HepG2 (cell line): ENCODE measurements around the gene GRAP. TPM values are rescaled to one million over a fixed set of nuclear protein-coding genes. Genes with fewer than 3 reads are reported as not detected.
A peak's percentile ranks its signal among the peaks of the same experiment; 100 is the strongest.

Experiments
- AGO1 ChIP-seq: fragments of 200-400 bp; formaldehyde crosslinking; IDR thresholded peaks from 2 replicates; pipeline ENCODE4 v1.6.1; 2017; ENCODE audit warnings: mild to moderate bottlenecking, low read depth, low read length, moderate library complexity; ENCODE audit not compliant: poor library complexity, severe bottlenecking
- CEBPG ChIP-seq: IDR thresholded peaks from 2 replicates; pipeline ENCODE4 v1.6.1; 2016
- CHCHD3 ChIP-seq: sonication (generic); formaldehyde crosslinking; IDR thresholded peaks from 2 replicates; pipeline ENCODE4 v1.8.0; 2022; ENCODE audit warnings: mild to moderate bottlenecking, missing genetic modification reagents, moderate library complexity
- ERF ChIP-seq: IDR thresholded peaks from 2 replicates; pipeline ENCODE4 v1.6.1; 2018; ENCODE audit warnings: missing biosample characterization, missing genetic modification reagents
- FIP1L1 ChIP-seq: fragments of 200-400 bp; formaldehyde crosslinking; IDR thresholded peaks from 2 replicates; pipeline ENCODE4 v1.6.1; 2018; ENCODE audit warnings: low read depth, mild to moderate bottlenecking, low read length, moderate library complexity, borderline replicate concordance; ENCODE audit not compliant: insufficient read depth
- SOX13 ChIP-seq, 3 experiments: fragments of 450-650 bp in 1 of 3; sonication (generic) in 1 of 3; formaldehyde crosslinking in 1 of 3; IDR thresholded peaks in 2 of 3; conservative IDR thresholded peaks in 1 of 3; 2 replicates each; pipeline versions ENCODE4 v1.5.0 to v1.6.1; 2016 to 2020; ENCODE audit warnings: antibody characterized with exemption in 1 of 3, mild to moderate bottlenecking in 1 of 3, missing compliant biosample characterization in 1 of 3, missing genetic modification reagents in 1 of 3, moderate library complexity in 1 of 3
- SP2 ChIP-seq: sonication (generic); formaldehyde crosslinking; IDR thresholded peaks from 2 replicates; pipeline ENCODE4 v1.5.1; 2020; ENCODE audit warnings: mild to moderate bottlenecking, missing genetic modification reagents
- ZBTB21 ChIP-seq: sonication (generic); formaldehyde crosslinking; IDR thresholded peaks from 2 replicates; pipeline ENCODE4 v1.4.0; 2020; ENCODE audit warnings: missing genetic modification reagents
- ZIK1 ChIP-seq: sonication (generic); formaldehyde crosslinking; IDR thresholded peaks from 2 replicates; pipeline ENCODE4 v1.5.0; 2020; ENCODE audit warnings: mild to moderate bottlenecking, low read depth, missing genetic modification reagents, borderline replicate concordance
- ZNF256 ChIP-seq: sonication (generic); formaldehyde crosslinking; conservative IDR thresholded peaks from 2 replicates; pipeline ENCODE4 v1.4.0; 2020; ENCODE audit warnings: missing genetic modification reagents
- ZNF292 ChIP-seq: sonication (generic); formaldehyde crosslinking; IDR thresholded peaks from 2 replicates; pipeline ENCODE4 v1.8.1; 2022; ENCODE audit warnings: mild to moderate bottlenecking, low read depth, missing genetic modification reagents, borderline replicate concordance
- ZNF496 ChIP-seq: sonication (generic); formaldehyde crosslinking; IDR thresholded peaks from 2 replicates; pipeline ENCODE4 v1.8.1; 2023; ENCODE audit warnings: mild to moderate bottlenecking, moderate library complexity, missing genetic modification reagents; ENCODE audit not compliant: insufficient replicate concordance
- ZNF570 ChIP-seq: sonication (generic); formaldehyde crosslinking; IDR thresholded peaks from 2 replicates; pipeline ENCODE4 v1.4.0; 2020; ENCODE audit warnings: mild to moderate bottlenecking, missing genetic modification reagents, borderline replicate concordance
- ZNF737 ChIP-seq: sonication (generic); formaldehyde crosslinking; IDR thresholded peaks from 2 replicates; pipeline ENCODE4 v1.5.0; 2020; ENCODE audit warnings: missing genetic modification reagents, mild to moderate bottlenecking, borderline replicate concordance
- ZNF761 ChIP-seq: sonication (generic); formaldehyde crosslinking; conservative IDR thresholded peaks from 2 replicates; pipeline ENCODE4 v1.4.0; 2020; ENCODE audit warnings: mild to moderate bottlenecking, missing genetic modification reagents
- ZSCAN22 ChIP-seq: sonication (generic); formaldehyde crosslinking; IDR thresholded peaks from 2 replicates; pipeline ENCODE4 v1.4.0; 2020; ENCODE audit warnings: mild to moderate bottlenecking, missing genetic modification reagents
- polyA plus RNA-seq, 8 experiments: library from polyadenylated mRNA; depleted of rRNA in 3 of 8; stranded (reverse) in 7 of 8; unstranded in 1 of 8; fragments of >200 nt; fragmentation: Illumina TruSeq in 4 of 8; extraction: Trizol in 4 of 8; gene quantifications; 2 replicates each; pipeline versions ENCODE4 v1.2.1 to v1.2.3, GENCODE V29; 2011 to 2016; ENCODE audit warnings: low read depth in 4 of 8, missing spikeins in 1 of 8, mixed read lengths in 1 of 8; ENCODE audit not compliant: insufficient read depth in 1 of 8
- total RNA-seq, 5 experiments: library from RNA; depleted of rRNA; stranded (reverse); fragments of >200 nt; fragmentation: Illumina TruSeq; extraction: Trizol; gene quantifications; 2 replicates each; pipeline ENCODE4 v1.2.3, GENCODE V29; 2016; ENCODE audit warnings: low read depth in 1 of 5
- TF ChIP-seq, protein P1 (sequence below): sonication (generic); formaldehyde crosslinking; IDR thresholded peaks from 2 replicates; pipeline ENCODE4 v1.5.0; 2020; ENCODE audit warnings: mild to moderate bottlenecking, missing genetic modification reagents
- TF ChIP-seq, protein P2 (sequence below): sonication (generic); formaldehyde crosslinking; IDR thresholded peaks from 2 replicates; pipeline ENCODE4 v1.5.0; 2020; ENCODE audit warnings: mild to moderate bottlenecking, low read depth, missing genetic modification reagents, borderline replicate concordance
- TF ChIP-seq, protein P3 (sequence below): sonication (generic); formaldehyde crosslinking; IDR thresholded peaks from 2 replicates; pipeline ENCODE4 v1.4.0; 2020; ENCODE audit warnings: missing genetic modification reagents
- TF ChIP-seq, protein P4 (sequence below): IDR thresholded peaks from 2 replicates; pipeline ENCODE4 v1.6.1; 2012; ENCODE audit warnings: low read depth, low read length, improper control_type of control experiment
- TF ChIP-seq, protein P5 (sequence below): sonication (generic); formaldehyde crosslinking; IDR thresholded peaks from 2 replicates; pipeline ENCODE4 v1.5.0; 2020; ENCODE audit warnings: mild to moderate bottlenecking, missing genetic modification reagents

GRAP gene
- total and polyA plus RNA-seq, 2 of the 13 experiments (the other 11 are each of a cell fraction or from before 2014, with no cell fraction given): 0.77 to 1.7 TPM

DNA sequence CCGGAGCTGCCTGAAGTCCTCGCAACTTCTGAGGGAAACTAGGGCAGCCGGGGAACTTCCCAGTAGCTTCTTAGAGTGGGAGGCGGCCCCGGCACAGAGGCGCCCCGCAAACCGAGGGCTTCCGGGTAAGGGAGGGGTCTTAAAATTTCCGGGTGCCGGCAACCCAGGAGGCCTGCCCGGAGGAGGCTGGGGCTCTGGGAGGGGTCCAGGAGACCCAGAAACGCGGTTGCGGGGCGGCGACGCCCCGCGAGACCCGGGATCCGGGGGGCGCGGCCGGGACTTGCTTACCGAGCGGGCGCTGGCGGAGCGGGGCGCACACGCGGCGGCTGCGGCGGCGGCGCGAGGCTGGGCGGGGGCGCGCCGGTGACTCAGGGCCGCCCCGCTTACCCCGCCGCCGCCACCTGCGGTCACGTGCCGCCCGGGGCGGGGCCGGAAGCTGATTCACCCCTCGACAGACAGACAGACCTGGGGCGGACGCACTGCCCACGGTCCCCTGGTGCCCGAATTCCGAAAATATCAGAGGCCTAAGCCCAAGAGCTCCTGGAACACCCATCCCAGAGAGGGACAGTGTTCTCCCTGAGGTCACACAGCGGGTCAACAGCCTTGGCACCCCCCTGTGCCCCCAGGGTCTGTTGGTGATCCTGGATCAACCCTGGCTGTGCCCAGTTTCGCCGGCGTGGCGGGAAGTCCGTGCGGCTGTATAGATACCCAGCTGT, 42.2 kb downstream of the GRAP start, which contains the start of gene FAM83G (continued):
- TF ChIP-seq, protein P1, sequence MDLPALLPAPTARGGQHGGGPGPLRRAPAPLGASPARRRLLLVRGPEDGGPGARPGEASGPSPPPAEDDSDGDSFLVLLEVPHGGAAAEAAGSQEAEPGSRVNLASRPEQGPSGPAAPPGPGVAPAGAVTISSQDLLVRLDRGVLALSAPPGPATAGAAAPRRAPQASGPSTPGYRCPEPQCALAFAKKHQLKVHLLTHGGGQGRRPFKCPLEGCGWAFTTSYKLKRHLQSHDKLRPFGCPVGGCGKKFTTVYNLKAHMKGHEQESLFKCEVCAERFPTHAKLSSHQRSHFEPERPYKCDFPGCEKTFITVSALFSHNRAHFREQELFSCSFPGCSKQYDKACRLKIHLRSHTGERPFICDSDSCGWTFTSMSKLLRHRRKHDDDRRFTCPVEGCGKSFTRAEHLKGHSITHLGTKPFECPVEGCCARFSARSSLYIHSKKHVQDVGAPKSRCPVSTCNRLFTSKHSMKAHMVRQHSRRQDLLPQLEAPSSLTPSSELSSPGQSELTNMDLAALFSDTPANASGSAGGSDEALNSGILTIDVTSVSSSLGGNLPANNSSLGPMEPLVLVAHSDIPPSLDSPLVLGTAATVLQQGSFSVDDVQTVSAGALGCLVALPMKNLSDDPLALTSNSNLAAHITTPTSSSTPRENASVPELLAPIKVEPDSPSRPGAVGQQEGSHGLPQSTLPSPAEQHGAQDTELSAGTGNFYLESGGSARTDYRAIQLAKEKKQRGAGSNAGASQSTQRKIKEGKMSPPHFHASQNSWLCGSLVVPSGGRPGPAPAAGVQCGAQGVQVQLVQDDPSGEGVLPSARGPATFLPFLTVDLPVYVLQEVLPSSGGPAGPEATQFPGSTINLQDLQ (CRISPR knock-in tag): no peak
- TF ChIP-seq, protein P2, sequence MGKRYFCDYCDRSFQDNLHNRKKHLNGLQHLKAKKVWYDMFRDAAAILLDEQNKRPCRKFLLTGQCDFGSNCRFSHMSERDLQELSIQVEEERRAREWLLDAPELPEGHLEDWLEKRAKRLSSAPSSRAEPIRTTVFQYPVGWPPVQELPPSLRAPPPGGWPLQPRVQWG (CRISPR knock-in tag): no peak
- TF ChIP-seq, protein P3, sequence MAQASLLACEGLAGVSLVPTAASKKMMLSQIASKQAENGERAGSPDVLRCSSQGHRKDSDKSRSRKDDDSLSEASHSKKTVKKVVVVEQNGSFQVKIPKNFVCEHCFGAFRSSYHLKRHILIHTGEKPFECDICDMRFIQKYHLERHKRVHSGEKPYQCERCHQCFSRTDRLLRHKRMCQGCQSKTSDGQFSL (CRISPR knock-in tag): 0 out of 2 replicates have a peak, but pooled peaks have one; percentile 23
- TF ChIP-seq ZIK1 (CRISPR knock-in tag): no peak
- no peak for TF ChIP-seq SOX13 (IDR thresholded peaks at IDR 0.05)
- TF ChIP-seq SOX13 (CRISPR knock-in tag; conservative IDR thresholded peaks at IDR 0.05 in 1 of 2, IDR thresholded peaks at IDR 0.05 in 1 of 2): peak in 1 of 2 experiments; percentile 13; a peak in 1 of 4 replicates
- no peak for TF ChIP-seq SP2 (CRISPR knock-in tag)
- TF ChIP-seq FIP1L1: 0 out of 2 replicates have a peak, but pooled peaks have one; percentile 17
- TF ChIP-seq AGO1: no peak
- TF ChIP-seq ZNF570: no peak
- TF ChIP-seq ERF: no peak
- no peak for TF ChIP-seq ZNF737 (CRISPR knock-in tag)
- no peak; the same call in 1 of the 2 replicates for TF ChIP-seq ZNF761
- no peak for TF ChIP-seq CEBPG (CRISPR knock-in tag)
- no peak for TF ChIP-seq ZNF256 (CRISPR knock-in tag)
- TF ChIP-seq, protein P4, sequence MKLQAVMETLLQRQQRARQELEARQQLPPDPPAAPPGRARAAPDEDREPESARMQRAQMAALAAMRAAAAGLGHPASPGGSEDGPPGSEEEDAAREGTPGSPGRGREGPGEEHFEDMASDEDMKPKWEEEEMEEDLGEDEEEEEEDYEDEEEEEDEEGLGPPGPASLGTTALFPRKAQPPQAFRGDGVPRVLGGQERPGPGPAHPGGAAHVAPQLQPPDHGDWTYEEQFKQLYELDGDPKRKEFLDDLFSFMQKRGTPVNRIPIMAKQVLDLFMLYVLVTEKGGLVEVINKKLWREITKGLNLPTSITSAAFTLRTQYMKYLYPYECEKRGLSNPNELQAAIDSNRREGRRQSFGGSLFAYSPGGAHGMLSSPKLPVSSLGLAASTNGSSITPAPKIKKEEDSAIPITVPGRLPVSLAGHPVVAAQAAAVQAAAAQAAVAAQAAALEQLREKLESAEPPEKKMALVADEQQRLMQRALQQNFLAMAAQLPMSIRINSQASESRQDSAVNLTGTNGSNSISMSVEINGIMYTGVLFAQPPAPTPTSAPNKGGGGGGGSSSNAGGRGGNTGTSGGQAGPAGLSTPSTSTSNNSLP: no peak
- no peak for TF ChIP-seq ZBTB21 (CRISPR knock-in tag)
- no peak for TF ChIP-seq ZNF496 (CRISPR knock-in tag)
- TF ChIP-seq, protein P5, sequence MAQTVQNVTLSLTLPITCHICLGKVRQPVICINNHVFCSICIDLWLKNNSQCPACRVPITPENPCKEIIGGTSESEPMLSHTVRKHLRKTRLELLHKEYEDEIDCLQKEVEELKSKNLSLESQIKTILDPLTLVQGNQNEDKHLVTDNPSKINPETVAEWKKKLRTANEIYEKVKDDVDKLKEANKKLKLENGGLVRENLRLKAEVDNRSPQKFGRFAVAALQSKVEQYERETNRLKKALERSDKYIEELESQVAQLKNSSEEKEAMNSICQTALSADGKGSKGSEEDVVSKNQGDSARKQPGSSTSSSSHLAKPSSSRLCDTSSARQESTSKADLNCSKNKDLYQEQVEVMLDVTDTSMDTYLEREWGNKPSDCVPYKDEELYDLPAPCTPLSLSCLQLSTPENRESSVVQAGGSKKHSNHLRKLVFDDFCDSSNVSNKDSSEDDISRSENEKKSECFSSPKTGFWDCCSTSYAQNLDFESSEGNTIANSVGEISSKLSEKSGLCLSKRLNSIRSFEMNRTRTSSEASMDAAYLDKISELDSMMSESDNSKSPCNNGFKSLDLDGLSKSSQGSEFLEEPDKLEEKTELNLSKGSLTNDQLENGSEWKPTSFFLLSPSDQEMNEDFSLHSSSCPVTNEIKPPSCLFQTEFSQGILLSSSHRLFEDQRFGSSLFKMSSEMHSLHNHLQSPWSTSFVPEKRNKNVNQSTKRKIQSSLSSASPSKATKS (CRISPR knock-in tag): no peak
- TF ChIP-seq ZNF292 (CRISPR knock-in tag): no peak
- TF ChIP-seq ZSCAN22 (CRISPR knock-in tag): no peak
- TF ChIP-seq CHCHD3 (CRISPR knock-in tag): no peak
